GM18508 (cell line): ENCODE results near the gene AXIN2.

ENCODE experiments used
- ATAC-seq: cut with Tn5 transposase; IDR thresholded peaks from one replicate; pipeline ENCODE4 v1.9.1; 2021; ENCODE audit warnings: moderate number of reproducible peaks; ENCODE audit not compliant: insufficient read depth, unreplicated experiment

Gene AXIN2

GRCh38 chr17:65584604-65585521 lies 23.4 kb upstream of the AXIN2 start:
- ATAC-seq = no peak

DNA sequence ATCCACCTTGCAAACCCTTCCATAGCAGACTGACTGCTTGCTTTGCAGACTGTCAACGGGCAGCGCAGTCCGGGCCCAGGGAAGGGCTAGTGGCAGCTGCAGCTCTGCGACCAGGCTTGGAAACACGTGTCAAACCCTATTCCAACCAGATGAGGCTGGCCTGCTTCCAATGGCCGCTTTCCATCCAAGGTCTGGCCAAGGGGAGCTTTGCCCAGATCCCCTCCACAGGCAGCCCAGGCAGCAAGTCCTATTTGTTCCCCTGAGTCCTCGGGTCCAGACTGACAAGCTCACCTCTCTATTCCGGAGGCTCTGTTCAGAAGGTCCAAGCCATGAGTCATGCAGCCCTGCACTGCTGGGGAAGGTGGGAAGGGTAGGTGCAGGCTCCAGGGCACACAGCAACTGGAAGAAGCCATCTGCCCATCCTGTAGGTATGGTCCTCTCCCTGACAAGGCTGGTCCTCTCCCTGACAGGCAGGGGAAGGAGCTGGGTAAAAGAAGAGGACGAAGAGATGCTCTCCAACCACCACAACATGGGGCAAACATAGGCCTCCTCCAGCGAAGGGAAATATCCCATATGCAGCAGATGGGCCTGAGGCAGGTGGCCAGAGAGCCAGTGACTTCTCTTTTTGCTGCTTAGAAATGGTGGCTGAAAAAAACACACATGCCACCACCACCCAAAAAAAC lies 22.6 kb upstream of the AXIN2 start:
- ATAC-seq = no peak

DNA sequence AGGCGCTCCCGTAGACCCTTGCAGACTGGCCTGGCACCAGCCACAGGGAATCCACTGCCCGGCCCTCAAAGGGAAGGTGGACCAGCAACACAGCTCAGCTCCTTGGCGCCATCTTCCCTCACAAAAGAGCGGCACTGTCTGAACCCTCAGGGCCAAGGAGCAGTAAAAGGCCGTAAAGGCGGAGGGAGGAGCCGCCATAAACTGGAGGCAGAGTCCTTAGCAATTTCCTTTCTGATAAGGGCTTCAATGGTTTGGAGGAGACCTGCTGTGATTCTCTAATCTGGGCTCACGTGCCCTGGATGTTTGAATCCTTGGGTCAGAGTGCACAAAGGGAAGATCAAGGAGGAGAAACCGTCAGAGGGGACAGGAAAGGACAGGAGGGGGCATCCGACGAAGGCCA lies 15.5 kb upstream of the AXIN2 start:
- ATAC-seq = no peak

DNA sequence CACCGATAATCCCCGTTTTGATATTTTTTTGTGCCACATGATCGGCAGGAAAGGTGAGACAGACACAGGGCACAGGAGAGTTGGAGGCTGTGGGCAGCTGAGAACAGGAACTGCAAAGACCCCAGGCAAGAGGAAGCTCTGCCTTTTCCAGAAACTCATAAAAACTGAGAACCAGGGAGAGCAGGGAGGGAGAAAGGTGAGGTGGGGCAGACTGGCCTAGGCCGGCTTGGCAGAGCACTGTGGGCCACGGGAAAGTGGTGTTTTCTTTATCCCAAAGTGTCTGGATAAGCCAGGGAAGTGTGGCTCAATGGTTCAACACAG lies 11.8 kb upstream of the AXIN2 start:
- no peak for ATAC-seq

- no peak for ATAC-seq
Observed at GRCh38 chr17:65572581-65573281, 11.3 kb upstream of the AXIN2 start.

- no peak for ATAC-seq
Observed at GRCh38 chr17:65572186-65572580, 10.7 kb upstream of the AXIN2 start.

GRCh38 chr17:65568918-65569317 lies 7.5 kb upstream of the AXIN2 start:
- no peak for ATAC-seq

GRCh38 chr17:65567566-65567965 lies 6.1 kb upstream of the AXIN2 start:
- no peak for ATAC-seq

GRCh38 chr17:65565559-65565958 lies 4.1 kb upstream of the AXIN2 start:
- no peak for ATAC-seq

DNA sequence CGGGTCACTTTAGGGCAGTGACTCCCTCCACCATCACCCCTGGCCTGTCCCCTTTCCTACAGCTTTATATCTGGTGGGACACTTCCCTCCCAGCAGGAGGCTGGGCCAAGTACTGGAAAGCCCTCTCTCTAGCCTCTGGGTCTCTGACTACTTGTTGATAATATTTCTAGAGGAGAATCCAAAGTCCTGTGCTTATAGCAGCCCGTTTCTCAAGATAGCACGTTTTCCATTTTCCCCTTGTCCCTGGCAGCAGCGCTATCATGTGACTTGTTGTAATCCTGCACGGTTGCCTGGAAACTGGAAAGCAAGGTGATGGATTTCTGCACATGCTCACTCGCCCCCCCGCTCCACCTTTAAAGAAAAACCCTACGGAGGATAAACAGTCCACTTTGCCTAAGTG lies 3.3 kb upstream of the AXIN2 start:
- no peak for ATAC-seq

GRCh38 chr17:65562206-65562531 lies 721 bp upstream of the AXIN2 start:
- ATAC-seq = no peak

- ATAC-seq = no peak
Observed at GRCh38 chr17:65560628-65561451, 608 bp downstream of the AXIN2 start.

GRCh38 chr17:65559804-65560627 lies 1.4 kb downstream of the AXIN2 start:
- ATAC-seq = no peak

DNA sequence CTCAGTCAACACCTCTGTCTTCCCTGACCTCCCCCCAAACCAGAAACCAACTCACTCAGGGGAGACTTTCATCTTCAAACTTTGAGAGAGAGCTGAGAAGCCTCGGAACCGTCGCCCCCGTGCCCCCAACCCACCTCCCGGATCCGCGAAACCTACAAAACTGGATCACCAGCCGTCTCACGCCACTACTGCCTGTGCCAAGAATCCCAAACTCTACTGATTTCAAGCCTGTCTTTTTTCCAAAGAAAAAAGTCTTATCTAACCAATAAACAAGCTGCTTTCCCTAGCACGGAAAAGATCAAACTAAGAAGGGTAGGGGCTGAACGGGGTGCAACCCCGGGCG lies 2.0 kb downstream of the AXIN2 start:
- ATAC-seq = no peak

- ATAC-seq = no peak
Observed at GRCh38 chr17:65558683-65559460, 2.6 kb downstream of the AXIN2 start.

GRCh38 chr17:65558311-65558682 lies 3.2 kb downstream of the AXIN2 start:
- ATAC-seq = no peak

DNA sequence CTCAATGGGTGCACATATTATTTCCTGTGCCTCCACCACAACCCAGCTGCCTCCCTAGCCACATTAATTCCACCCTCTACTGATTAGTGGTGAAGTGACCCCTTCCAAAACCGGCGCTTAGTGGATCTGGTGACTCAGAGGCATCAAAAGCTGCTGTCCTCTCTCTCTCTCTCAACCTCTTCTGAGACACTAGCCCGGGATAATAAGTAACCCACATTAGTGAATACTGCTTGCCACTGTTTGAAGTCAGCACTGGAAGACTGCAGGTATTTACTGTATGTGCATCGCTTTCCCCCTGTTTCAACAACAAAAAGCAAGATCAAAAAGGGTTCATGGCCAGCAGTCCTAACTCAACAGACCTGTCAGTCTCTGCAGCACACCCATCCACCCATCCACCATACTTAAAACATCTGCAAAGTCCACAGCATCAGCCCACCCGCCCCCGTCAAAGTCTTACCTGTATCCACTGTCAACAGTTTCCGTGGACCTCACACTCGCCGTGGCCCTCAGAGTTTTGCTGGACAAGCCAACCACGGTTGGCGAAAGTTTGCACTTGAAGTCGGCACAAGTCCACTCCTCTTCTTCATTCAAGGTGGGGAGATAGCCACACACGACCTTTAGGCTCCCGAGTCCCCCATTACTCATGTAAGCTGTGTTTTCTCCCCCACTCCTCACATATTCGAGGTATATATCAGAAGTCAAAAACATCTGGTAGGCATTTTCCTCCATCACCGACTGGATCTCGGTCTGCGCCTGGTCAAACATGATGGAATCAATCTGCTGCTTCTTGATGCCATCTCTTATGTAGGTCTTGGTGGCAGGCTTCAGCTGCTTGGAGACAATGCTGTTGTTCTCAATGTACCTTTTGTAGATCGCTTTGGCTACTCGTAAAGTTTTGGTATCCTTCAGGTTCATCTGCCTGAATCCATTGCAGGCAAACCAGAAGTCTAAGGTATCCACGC lies 3.8 kb downstream of the AXIN2 start:
- ATAC-seq = no peak

DNA sequence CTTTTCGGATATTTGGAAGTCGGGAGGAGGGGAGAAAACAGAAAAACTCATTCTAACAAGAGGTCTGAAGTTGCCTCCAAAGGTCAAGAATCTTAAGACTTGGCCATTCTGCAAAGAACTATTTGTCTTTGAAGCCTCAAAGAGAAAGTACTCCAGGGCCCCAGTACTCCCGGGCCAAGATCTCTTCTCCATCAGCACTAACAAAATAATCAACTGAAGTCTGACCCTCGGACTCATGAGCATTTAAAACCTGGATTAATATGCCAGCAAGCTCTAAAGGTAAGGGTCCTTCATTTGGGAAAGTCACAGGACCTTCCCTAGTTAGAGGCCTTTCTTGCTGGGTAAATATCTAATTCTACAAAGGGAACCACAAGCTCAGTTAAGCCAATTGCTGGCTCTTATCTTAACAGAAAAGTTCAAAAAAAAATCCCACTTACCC lies 4.5 kb downstream of the AXIN2 start:
- ATAC-seq = no peak
